ENCODE data around the gene PLEKHA8.

- TF ChIP-seq CTCF (IDR thresholded peaks at IDR 0.05 in 2 of 3, conservative IDR thresholded peaks at IDR 0.05 in 1 of 3; ENCODE audit: control insufficient read depth in 2 of 3, extremely low read depth in 1 of 3, insufficient read depth in 1 of 3, low read depth in 3 of 3, low read length in 3 of 3) (no peak), CBX5 (IDR thresholded peaks at IDR 0.05; ENCODE audit: low read depth) (no peak), CEBPZ (IDR thresholded peaks at IDR 0.05; ENCODE audit: low read depth, low read length) (no peak), SMC3 (IDR thresholded peaks at IDR 0.05; ENCODE audit: borderline replicate concordance, low read length) (no peak)
Observed at GRCh38 chr7:30084212-30084611, 56.0 kb downstream of the PLEKHA8 start.
